NOMO-1 (cell line): Measurements from ENCODE around the gene CERCAM.
A peak's percentile ranks its signal among the peaks of the same experiment; 100 is the strongest.

Source experiments
- DNase-seq, 2 experiments: peaks; one replicate each; lab custom pipeline; 2025; ENCODE audit not compliant: unreplicated experiment in 2 of 2; lab: John Stamatoyannopoulos, UW

The CERCAM gene, protein sequence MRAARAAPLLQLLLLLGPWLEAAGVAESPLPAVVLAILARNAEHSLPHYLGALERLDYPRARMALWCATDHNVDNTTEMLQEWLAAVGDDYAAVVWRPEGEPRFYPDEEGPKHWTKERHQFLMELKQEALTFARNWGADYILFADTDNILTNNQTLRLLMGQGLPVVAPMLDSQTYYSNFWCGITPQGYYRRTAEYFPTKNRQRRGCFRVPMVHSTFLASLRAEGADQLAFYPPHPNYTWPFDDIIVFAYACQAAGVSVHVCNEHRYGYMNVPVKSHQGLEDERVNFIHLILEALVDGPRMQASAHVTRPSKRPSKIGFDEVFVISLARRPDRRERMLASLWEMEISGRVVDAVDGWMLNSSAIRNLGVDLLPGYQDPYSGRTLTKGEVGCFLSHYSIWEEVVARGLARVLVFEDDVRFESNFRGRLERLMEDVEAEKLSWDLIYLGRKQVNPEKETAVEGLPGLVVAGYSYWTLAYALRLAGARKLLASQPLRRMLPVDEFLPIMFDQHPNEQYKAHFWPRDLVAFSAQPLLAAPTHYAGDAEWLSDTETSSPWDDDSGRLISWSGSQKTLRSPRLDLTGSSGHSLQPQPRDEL

DNA sequence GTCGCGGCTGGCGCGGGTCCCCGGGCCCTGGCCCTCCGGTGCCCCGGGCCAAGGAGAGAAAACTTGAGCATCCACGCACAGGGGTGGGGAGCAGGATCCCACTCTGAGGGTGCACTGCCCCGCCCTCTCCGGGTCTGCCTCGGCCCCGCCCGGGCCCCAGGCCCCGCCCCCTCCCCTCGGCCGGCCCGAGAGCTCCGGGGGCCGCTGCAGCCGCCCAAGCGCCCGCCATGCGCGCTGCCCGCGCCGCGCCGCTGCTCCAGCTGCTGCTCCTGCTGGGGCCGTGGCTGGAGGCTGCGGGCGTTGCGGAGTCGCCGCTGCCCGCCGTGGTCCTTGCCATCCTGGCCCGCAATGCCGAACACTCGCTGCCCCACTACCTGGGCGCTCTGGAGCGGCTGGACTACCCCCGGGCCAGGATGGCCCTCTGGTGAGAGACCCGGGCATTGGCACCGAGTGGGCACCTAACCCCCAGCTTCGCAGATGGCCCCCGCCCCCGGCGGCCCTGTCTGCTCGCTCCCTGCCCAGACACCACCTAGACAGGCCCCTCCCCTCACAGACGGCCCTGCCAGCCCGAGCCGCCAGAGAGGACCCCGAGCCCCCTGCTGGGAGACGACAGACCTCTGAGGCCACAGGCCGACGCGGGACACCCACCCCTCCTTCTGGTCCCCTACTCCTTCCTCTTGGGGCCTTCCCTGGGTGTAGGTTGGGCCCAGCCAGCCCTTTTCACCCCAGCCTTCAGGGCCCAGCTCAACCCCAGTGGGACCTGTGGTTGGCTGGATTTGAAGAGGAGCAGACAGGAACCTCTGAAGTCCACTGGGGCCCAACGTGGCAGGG lies at the start of gene CERCAM:
Gene CERCAM, plus strand, starts transcription at position 207 of the 831 bp plus-strand sequence. Its CDS starts 21 bp downstream, at position 228.
- DNase-seq = peak; percentile 35 to 43

DNA sequence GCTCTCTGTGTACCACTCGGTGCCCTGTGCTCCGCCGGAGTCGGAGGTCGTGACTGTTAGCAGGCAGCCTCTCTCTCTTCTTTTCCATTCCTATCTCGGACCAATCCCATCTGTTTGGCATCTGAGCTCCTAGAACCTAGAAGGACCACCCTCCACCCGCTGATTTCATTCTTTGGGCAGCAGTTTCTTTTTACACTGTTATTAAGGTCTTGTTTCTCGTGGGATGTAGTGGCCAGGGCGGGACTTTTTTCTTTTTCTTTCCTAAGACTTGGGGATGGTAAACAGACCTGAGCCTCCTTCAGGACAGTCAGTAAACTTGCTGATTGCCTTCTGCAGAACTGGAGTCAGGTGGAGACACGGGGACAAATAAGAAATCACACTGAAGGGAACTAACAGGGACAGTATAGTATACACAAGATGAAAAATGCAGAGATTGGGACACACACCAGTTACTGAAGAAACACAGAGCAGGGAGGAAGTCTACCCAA lies 49.0 kb upstream of the CERCAM start:
- DNase-seq = no peak

DNA sequence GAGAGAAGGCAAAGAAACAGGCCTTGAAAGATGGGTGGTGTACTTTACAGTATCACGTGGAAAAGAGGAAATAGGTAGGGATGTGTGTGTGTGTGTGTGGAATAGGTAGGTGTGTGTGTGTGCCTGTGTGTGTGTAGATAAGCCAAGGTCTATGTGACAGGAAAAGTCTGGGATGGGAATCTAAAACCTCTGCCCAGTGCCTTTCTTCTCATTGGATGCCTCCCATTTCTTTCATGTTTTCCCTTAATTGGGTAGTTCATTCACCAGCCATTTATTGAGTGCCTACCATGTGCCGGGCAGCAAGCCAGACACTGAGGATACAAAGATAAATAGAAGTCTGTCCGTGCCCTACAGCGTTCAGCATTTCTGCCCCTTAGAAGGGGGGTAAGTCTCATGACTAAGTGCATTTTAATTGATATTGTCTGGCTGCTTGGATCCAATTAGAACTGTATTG lies 48.4 kb upstream of the CERCAM start:
- peak in 1 of 2 experiments; percentile 3 for DNase-seq

DNA sequence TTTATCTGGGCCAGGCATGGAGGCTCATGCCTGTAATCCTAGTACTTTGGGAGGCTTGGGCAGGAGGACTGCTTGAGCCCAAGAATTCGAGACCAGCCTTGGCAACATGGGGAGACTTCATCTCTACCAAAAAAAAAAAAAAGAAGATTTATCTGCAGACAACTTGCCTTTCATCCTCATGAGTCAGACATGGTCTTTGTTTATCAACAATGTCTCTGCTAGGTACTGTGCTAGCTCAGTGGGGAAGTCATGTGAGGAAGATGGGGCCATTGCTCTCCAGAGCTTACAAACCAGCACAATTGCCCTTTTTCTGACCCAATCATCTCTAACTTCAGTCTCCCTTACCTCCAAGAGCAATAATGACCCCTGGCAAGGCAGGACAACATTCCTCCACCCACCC lies 47.9 kb upstream of the CERCAM start:
- no peak for DNase-seq

DNA sequence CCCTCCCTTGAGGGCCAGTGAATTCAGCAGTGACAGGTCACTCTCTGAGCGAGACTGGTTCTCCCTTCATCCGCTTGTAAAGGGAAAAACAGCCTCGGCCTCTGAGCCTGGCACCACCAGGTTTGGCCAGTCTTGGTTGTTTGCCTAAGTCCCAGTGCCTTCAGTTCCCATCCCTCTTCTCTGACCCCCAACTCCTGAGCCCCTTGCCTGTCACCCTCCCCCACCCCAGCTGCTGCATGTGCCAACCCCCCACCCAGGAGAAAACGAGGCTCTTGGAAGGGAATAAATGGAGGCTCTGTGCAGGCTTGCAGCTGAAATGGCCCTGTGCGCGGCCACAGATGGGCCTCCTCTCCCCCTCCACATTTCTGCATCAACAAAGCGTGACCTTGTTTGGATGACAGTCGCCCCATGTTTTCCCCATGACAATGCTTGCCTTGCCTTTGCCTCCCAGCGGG lies 46.4 kb upstream of the CERCAM start:
- DNase-seq = no peak

DNA sequence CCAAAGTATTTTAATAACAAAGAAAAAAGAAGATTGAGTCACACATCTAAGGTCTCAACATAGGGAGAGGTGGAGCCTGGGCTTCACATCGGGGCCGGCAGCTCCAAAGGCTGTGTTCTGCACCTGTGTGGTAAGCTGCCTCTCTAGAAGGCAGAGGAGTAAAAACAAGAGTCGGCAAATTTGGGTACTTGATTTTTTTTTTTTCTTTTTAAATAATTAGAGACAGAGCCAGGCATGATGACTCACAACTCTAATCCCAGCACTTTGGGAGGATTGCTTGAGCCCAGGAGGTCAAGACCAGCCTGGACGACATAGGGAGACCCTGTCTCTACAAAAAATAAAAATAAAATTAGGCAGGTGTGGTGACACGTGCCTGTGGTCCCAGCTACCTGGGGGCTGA lies 44.8 kb upstream of the CERCAM start:
- no peak for DNase-seq

DNA sequence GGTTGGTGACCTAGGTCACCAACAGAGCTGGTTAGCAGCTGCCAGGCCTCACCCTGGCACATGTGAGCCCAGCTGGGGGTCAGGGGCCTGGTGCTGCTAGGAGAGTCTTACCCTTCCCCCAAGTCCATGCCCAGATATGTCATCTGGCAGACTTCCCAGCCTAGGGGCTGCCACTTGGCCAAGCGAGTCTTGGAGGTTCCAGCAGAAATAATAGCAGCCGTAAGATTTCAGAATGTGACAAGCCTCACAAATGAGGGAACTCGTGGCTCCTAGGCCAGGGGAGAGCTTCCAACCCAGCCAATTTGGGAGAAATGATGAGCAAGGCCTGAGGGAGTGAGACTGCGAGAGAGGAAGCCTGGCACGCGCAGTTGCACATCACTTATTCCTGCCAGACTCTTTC lies 38.4 kb upstream of the CERCAM start:
- no peak for DNase-seq

DNA sequence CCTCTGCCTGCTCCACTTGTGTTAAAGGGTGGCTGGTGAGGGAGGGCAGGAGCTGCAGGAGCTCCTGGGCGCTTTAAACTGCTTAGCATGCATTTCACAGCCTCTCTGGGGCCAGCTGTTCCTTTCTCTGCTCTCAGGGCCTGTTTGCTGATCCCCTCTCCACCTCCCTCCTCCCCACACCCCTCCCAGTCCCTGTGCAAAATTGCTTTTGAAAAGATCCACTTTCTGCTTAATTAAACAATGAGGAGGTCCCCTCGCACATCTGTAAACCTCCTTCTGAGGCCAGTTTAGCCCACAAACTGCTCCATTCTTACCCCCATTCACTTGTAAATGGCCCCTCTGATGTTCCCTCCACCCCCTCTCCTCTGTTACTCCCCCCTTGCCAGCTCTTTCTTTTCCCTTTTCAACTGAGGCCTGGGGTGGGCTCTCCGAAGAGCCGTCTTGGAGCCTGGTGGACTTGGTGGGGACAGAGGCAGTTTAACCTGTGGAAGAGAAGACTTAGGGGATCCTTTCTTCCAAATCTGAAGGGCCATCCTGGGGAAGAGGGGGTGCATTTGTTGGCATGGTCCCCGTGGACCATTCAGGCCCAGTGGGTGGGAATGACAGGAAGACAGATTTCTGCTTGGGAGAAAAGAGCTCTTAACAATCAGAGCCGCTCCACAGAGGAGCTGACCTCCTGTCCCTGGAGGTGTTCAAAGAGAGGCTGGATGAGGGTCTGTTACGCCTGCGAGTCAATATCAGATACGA lies 37.5 kb upstream of the CERCAM start:
- no peak for DNase-seq

DNA sequence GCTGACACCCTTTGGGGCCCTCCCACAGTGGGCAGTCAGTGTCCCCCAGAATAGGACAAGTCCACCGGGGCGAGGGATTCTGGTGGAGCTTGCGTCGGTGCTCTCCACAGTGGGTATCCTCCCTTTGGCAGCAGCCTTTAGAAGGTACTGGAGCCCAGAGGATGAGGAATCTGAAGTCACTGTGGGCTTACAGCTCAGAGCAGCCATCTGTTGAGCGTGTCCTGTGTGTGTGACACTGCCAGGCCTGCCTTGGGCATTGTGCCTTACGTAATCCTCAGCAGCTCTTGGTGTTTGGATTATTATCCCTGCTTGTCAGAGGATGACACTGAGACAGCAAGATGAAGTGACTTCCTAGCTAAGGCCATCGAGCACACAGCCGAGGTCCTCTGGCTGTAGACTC lies 36.9 kb upstream of the CERCAM start:
- no peak for DNase-seq

DNA sequence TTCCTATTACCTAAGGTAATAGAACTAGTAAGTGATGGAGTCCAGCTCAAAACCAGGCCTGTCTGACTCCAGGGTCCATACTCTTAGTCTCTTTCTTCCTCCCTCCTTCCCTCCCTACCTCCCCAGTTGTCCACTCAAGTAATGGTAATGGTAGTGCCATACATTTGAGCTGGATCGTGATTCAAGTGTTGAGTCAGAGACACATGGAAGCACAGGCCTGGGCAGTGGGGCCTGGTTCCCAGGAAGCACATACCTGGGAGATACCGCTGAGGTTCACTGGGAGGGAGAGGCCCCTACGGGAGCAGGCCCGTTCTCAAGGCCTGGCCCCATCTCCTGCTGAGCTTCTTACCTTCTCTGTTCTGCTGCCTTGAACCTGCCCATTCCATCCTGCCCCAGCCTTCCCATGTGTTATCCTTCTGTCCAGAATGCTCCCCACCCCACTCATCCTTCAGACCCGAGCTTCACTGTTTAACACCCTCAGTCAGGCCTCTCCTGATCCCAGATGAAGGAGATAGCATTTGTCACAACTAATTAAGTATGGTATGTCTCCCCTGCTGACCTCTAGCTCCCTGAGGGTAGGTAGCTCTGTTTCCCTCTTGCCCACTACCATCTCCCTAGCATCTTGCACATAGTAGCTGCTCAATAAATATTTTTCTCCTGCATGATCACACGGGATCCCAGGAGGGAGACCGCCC lies 35.7 kb upstream of the CERCAM start:
- no peak for DNase-seq

DNA sequence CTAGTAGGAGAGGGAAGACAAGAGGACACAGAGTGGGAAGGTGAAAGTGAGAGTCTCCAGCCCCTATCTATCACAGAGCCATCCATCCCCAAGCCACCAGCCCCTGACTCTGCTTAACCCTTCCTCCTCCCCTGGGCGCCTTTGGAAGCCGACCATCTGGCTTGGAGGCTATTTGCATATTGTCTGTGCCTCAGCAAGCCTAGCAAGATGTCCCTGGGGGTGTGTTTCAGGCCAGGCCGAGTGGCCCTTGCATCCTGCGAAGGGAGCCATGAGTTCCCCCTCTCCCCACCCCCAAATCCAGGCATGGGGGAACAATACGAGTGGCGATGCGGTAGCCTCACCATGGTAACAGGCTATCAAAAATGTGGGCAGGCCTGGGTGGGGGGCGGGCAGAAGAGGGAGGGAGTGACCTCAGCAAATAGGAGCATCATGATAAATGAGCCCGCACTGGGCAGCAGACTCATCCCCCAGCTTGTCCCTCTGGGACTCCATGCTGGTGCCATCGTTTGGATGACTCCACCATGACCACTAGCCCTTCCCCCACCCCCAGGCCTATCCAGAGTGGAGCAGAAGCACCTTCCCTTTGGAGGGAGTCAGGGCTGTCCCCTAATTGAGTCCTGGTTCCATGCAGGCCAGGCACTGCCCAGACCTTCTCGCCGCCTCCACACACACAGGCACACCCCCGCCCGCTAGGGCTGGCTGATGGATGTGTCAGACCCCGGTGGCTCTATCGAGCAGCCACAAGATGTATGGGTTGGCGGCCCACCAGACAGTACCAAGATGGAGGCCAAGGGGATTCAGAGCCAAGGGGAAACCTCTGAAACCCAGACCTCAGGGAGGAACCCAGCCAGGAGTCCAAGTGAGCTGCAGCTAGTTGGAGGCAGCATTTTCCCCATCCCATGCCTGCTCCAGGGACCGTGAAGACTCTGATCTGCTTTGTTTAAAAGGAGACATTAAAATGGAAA lies 34.9 kb upstream of the CERCAM start:
- no peak for DNase-seq

DNA sequence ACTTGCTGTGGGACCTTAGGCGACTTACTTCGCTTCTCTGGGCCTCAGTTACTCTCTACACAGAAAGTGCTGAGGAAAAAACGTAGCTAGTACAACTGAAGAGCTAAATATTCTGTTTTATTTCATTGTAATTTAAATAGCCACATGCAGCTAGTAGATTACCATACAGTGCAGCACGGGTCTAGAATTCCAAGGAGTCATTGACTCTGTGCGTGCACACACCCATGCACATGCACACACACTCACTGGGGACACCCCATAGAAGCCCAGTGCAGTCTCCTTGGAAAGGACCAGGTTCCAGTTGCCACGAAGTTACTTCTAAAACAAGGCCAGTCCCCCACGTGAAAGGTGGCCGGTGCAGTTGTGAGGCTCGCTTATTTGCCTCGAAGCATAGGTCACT lies 32.5 kb upstream of the CERCAM start:
- DNase-seq = no peak

DNA sequence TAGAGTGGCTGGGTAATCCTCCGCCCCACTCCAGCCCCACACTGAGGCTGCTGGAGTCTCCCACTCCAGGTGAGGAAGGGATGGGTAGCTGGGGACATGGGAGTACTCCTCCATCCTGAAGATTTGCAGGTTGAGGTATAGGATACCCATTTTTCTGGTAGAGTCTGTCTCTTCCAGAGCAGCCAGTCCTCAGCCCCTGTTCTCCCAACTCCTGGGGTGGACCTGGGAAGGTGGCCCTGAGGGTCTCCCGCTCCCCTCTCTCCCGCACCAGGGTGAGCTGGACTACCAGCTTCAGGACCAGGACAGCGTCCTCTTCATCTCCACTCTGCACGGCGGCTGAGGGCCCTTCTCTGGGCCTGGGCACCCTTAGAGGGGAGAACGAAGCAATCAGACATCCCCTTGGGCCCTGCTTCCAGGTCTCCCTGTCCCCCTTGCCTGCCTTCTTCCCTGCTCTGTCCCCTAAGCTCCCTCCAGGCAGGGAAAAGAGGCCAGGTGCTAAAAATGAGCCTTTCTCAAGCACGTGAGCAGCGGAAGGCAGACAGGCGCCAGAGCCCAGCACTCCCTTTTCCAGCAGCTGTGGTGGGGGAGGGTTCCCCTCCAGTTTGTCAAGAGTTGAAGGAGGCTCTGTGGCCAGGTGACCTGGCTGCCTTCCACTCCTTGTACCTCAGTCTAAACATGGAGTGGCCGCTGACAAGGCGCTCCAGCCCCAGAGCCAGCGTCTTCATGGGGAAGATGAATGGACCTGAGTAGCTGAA lies 31.1 kb upstream of the CERCAM start:
- DNase-seq = no peak

DNA sequence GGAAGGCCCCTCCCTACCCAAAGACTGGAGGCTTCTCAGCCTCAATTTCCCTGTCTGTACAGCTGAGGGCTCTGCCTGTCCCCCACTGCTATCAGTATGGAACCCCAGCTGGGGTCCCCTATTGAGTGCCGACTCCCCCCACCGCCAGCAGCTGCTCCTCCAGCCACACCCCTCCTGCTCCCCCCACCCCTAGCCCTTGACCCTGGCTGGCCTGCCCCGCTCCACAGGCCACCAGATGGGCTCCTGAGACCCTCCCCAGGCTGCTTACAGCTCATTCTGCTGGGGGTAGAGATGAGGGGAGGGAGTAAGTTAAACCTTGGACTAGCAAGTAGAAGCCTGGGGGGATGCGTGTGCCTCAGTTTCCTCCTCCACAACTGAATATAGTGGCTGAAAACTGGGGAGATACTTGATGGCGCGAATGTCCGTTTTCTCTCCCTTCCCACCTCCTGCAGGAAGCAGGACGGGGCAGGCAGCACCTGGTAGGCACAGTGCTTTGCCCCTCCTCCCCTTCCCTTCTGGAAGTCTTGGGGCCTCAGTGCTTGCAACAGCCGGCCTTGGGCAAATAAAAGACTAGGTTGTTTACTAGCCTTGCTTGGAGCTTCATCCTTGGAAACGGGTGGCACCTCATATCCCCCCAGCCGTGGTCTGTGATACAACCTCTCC lies 30.4 kb upstream of the CERCAM start:
- DNase-seq = no peak

DNA sequence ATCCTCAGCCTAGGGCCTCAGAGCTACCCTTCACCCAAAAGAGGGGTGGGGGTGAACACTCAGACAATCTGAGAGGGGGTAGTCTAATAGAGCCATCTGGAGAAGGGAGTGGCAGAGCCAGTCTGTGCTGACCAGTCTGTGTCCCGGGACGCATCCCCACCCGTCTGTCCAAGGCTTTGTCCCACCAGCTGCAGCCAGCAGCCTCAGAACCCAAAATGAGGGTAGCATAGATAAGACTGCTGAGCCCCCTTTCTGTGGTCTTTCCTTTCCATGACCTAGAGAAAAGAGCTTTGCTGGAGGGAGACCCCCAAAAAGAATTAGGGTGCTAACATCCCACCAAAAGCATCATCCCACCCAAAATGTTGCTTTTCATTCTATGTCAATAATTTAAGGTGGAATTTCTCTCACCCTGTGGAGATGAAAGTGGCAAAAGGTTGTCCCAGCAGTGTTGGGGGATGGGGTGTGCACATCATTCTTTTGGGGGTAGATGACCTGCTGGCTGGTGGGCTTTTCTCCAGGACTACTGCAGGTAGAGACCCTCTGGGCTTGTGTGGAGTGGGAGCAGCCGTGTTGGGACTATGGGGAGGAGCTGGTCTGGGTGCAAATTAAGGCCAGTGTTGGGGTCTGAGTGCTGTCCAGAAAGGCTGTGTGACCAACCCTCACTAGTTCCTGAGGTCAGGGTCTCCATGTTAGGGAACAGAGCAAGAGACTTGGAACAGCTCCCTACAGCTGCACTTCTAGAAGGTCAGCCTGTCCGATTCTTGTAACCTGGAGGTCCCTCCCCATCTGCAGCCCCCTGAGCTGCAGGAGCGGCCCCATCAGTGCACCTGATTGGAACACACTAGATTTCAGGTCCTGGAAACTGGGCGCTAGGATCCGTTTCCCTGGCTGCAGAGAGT lies 29.6 kb upstream of the CERCAM start:
- DNase-seq = no peak

DNA sequence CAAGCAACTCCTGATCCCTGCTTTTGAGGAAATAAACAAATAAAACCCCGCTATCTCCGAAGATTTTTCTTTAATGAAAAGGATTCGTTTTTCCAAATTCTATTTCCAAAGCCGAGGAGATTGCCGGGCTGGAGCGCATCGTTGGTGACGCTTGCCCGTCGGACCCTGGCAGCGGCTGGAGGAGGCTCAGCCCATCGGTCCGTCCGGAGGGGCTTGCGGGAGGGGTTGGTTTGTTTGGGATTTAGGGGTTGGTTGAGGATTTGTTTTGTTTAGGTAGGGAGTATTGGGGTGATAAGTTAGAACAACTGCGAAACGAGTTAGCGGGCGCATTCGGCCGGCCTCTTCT lies 28.7 kb upstream of the CERCAM start:
- DNase-seq = no peak
